ENCODE data around the gene CNTN5. TPM values are rescaled to one million over a fixed set of nuclear protein-coding genes. Genes with fewer than 3 reads are reported as not detected.

The CNTN5 gene
- total and polyA plus RNA-seq, 2 donors (not counting 1 experiment from before 2014, with no cell fraction given): not detected

DNA sequence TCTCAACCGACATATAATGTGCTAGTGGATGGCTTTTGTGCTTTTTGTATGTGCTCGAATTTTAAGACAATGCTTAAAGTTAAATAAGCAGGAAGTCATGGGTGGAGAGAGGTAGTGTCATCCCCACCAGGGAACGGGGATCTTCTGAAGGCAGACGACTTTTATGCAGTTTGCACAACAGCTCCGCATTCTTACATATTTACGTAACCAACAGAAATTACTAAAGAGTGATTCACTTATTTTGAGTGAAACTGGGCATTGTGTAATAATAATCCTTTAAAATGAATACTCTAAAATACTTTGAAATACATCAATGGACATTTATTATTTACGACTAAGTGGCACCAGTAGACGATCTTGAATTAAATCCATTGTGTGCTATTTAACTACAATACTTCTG is 305.1 kb downstream of the CNTN5 start:
- no peaks in the 10 kb centered on the region for H3K9me3 ChIP-seq (ENCODE audit: control extremely low read depth in 1 of 3, control insufficient read depth in 2 of 3, insufficient read depth in 1 of 3, low read length in 2 of 3)
- Mint-ChIP-seq H3K4me1 (no peaks in the 10 kb centered on the region), H3K9me3 (ENCODE audit: insufficient read depth) (peaks cover 6% of the 10 kb centered on the region), H3K4me3 (no peak overlapping the region), H3K27me3 (no peaks in the 10 kb centered on the region), H3K27ac (no peak overlapping the region)
- no peak for ATAC-seq (ENCODE audit: low read depth)
- no CpG with 5 or more reads among the region's 8 CpGs for WGBS (ENCODE audit: insufficient coverage)
- H2AFZ ChIP-seq (ENCODE audit: insufficient read depth, low read depth, low read length, poor library complexity, severe bottlenecking): no peak overlapping the region
- H3K27me3 ChIP-seq (replicated peaks in 1 of 4; ENCODE audit: control extremely low read depth in 1 of 4, control insufficient read depth in 3 of 4, insufficient read depth in 4 of 4, low read length in 3 of 4): no peaks in the 10 kb centered on the region
- no peak overlapping the region for H3K27ac ChIP-seq (ENCODE audit: low read length in 2 of 2)
- H4K20me1 ChIP-seq (ENCODE audit: control insufficient read depth, insufficient read depth, low read length, poor library complexity, severe bottlenecking): no peaks in the 10 kb centered on the region
- DNase-seq: no peak
- H3K9ac ChIP-seq (ENCODE audit: low read length): no peak overlapping the region
- intact Hi-C loops (cut with micrococcal nuclease): no loop called here
- H3K36me3 ChIP-seq (replicated peaks in 1 of 2; ENCODE audit: control extremely low read depth in 1 of 2, control insufficient read depth in 1 of 2, extremely low read depth in 1 of 2, insufficient read depth in 2 of 2, low read length in 1 of 2): no peaks in the 10 kb centered on the region
- TF ChIP-seq EZH2 (IDR thresholded peaks at IDR 0.05; ENCODE audit: borderline replicate concordance, insufficient read depth, low read depth, low read length, poor library complexity, severe bottlenecking): no peak
- TF ChIP-seq, protein P1, sequence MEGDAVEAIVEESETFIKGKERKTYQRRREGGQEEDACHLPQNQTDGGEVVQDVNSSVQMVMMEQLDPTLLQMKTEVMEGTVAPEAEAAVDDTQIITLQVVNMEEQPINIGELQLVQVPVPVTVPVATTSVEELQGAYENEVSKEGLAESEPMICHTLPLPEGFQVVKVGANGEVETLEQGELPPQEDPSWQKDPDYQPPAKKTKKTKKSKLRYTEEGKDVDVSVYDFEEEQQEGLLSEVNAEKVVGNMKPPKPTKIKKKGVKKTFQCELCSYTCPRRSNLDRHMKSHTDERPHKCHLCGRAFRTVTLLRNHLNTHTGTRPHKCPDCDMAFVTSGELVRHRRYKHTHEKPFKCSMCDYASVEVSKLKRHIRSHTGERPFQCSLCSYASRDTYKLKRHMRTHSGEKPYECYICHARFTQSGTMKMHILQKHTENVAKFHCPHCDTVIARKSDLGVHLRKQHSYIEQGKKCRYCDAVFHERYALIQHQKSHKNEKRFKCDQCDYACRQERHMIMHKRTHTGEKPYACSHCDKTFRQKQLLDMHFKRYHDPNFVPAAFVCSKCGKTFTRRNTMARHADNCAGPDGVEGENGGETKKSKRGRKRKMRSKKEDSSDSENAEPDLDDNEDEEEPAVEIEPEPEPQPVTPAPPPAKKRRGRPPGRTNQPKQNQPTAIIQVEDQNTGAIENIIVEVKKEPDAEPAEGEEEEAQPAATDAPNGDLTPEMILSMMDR (IDR thresholded peaks at IDR 0.05): no peak
- H3K4me3 ChIP-seq (ENCODE audit: control extremely low read depth in 1 of 5, extremely low read depth in 1 of 5, insufficient read depth in 1 of 5, low read depth in 2 of 5, low read length in 4 of 5): no peak overlapping the region
- no peaks in the 10 kb centered on the region for H3K4me1 ChIP-seq (ENCODE audit: control insufficient read depth in 2 of 2, insufficient read depth in 2 of 2, low read length in 2 of 2)
- H3K79me2 ChIP-seq (ENCODE audit: control insufficient read depth, insufficient read depth, low read length): no peaks in the 10 kb centered on the region
- no peak overlapping the region for H3K4me2 ChIP-seq (replicated peaks; ENCODE audit: low read depth, low read length, poor library complexity, severe bottlenecking)
- ChIA-PET POLR2A (no interaction called here), CTCF (no interaction called here)

DNA sequence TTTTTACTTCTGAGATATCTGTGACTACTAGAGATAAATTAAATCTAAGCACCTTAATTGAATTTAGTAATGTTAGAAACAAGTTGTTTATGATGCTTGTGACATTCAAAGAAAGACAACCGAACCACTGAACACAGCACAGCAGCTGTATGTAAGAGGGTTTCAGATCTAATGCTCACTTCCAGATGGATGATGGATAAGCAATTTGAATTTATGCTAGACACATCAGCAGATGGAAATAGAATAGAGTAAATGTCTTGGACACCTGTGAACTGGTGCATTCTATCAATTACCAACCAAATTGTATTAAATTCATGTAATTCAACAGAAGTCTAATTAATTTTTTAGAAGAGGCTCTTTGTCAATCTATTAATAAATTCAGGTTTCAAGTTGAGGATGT is 306.3 kb downstream of the CNTN5 start:
- ATAC-seq (ENCODE audit: low read depth) (no peak), DNase-seq (no peak)
- Histone ChIP-seq H3K4me1 (ENCODE audit: control insufficient read depth in 2 of 2, insufficient read depth in 2 of 2, low read length in 2 of 2) (no peaks in the 10 kb centered on the region), H3K4me2 (replicated peaks; ENCODE audit: low read depth, low read length, poor library complexity, severe bottlenecking) (no peak overlapping the region), H3K27ac (ENCODE audit: low read length in 2 of 2) (no peak overlapping the region), H3K4me3 (ENCODE audit: control extremely low read depth in 1 of 5, extremely low read depth in 1 of 5, insufficient read depth in 1 of 5, low read depth in 2 of 5, low read length in 4 of 5) (no peak overlapping the region), H3K79me2 (ENCODE audit: control insufficient read depth, insufficient read depth, low read length) (no peaks in the 10 kb centered on the region), H4K20me1 (ENCODE audit: control insufficient read depth, insufficient read depth, low read length, poor library complexity, severe bottlenecking) (no peaks in the 10 kb centered on the region), H3K9ac (ENCODE audit: low read length) (no peak overlapping the region), H2AFZ (ENCODE audit: insufficient read depth, low read depth, low read length, poor library complexity, severe bottlenecking) (no peak overlapping the region), H3K27me3 (replicated peaks in 1 of 4; ENCODE audit: control extremely low read depth in 1 of 4, control insufficient read depth in 3 of 4, insufficient read depth in 4 of 4, low read length in 3 of 4) (no peaks in the 10 kb centered on the region), H3K9me3 (ENCODE audit: control extremely low read depth in 1 of 3, control insufficient read depth in 2 of 3, insufficient read depth in 1 of 3, low read length in 2 of 3) (no peaks in the 10 kb centered on the region), H3K36me3 (replicated peaks in 1 of 2; ENCODE audit: control extremely low read depth in 1 of 2, control insufficient read depth in 1 of 2, extremely low read depth in 1 of 2, insufficient read depth in 2 of 2, low read length in 1 of 2) (no peaks in the 10 kb centered on the region)
- CTCF ChIA-PET: no interaction called here
- Mint-ChIP-seq H3K27me3 (no peaks in the 10 kb centered on the region), H3K27ac (no peak overlapping the region), H3K9me3 (ENCODE audit: insufficient read depth) (no peaks in the 10 kb centered on the region), H3K4me3 (no peak overlapping the region), H3K4me1 (no peaks in the 10 kb centered on the region)
- TF ChIP-seq, protein P1 (IDR thresholded peaks at IDR 0.05): no peak
- no peak for TF ChIP-seq EZH2 (IDR thresholded peaks at IDR 0.05; ENCODE audit: borderline replicate concordance, insufficient read depth, low read depth, low read length, poor library complexity, severe bottlenecking)
- intact Hi-C loops (cut with micrococcal nuclease): no loop called here
- WGBS (ENCODE audit: insufficient coverage): no CpG with 5 or more reads among the region's 1 CpG
- POLR2A ChIA-PET: no interaction called here

Measured in B cell (primary cell).